Inflammatory macrophage treated with lipopolysaccharide for 1 hour (primary cell): ENCODE measurements around the gene LRP1B.
"Not testable (repeated sequence)": the region's sequence is repeated elsewhere in the genome, so short reads cannot be mapped to it uniquely, and the experiment has no call there.

ENCODE experiments used
- DNase-seq, 2 donors: peaks; one replicate each; pipeline ENCODE4 v3.0.0-alpha.2; 2020 to 2022

Gene LRP1B

GRCh38 chr2:141863964-141864363, 266.9 kb downstream of the LRP1B start:
- no peak for DNase-seq

- DNase-seq = no peak
These were observed 274.4 kb downstream of the LRP1B start for GRCh38 chr2:141856215-141856919.

DNA sequence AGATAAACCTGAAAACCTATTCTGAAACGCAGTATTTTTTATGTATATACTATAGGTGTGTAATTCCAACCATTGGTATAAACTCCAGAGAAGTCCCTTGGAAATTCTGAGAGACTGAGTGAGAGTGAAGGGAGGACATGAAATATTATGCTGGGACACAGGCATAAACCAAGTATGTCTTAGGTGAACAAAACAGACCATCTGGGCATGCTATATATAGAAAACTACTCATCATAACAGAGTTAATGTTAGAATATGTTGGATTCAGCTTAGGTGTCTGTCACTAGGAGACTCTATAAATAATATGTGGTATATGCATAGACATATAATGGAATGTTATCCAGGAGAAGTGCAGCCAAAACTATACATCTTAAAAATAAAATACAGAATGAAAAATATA, 282.6 kb downstream of the LRP1B start:
- DNase-seq = no peak

DNA sequence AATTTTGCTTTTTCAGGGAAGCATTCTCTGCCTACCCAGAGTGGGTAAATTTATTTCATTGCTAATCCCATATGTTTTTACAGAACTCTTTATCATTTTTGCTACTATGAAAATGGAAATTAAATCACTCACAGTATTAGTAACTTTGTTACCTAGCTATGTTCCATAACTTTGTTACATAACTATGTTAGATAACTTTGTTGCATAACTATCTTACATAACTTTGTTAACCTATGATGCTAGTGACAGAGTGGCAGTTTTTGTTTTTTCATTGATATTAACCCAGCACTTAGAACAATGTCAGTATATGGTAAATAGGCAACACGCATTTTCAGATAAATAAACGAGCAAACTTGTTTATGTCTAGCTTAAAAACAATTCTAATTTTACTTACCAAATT, 286.6 kb downstream of the LRP1B start:
- no peak for DNase-seq

DNA sequence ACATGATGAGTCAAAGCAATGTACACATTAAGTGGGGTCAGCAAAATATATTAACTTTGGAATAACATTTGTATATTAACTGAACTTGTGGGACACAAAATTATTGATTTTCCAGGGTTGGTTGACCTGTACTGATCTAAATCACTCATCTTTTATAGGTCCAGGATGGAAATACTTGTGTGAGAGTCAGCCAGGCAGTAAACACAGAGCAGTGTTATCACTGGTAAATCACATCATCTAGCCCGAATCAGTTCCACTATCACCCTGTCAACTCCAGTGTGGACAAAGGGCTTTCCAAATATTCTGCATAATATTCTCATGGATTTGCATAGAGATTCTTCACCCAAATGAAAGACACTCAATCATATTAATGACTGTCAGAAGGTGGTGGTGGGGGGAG, 295.7 kb downstream of the LRP1B start:
- DNase-seq = no peak

DNA sequence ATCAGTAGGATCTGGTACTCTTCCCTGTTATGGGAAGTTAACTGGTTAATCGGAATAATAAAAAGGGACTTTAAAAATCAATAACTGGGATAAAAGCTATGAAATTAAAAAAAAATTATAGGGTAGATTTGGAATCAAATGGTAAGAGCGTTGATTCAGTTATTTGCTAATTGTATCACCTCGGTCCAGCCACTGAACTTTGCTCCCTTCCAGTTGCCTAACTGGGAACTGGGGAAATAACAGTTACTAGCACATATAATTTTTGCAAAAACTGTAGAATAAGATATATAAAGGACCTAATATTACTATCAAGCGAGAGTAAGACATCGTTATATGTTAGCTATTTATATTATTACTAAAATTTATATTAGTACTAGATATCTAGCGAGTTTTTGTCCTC, 302.1 kb downstream of the LRP1B start:
- no peak for DNase-seq

GRCh38 chr2:141824790-141825189, 306.0 kb downstream of the LRP1B start:
- no peak for DNase-seq

GRCh38 chr2:141820893-141821292, 309.9 kb downstream of the LRP1B start:
- no peak for DNase-seq

DNA sequence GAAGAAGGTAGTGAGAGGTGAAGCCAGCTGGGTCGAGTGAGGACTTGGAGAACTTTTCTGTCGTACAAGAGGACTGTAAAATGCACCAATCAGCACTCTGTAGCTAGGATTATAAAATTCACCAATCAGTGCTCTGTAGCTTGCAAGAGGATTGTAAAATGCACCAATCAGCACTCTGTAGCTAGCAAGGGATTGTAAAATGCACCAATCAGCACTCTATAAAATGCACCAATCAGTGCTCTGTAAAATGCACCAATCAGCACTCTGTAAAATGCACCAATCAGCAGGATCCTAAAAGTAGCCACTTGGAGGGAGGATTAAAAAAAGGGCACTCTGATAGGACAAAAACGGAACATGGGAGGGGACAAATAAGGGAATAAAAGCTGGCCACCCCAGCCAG, 315.5 kb downstream of the LRP1B start:
- not testable (repeated sequence) for DNase-seq

GRCh38 chr2:141814150-141814549, 316.7 kb downstream of the LRP1B start:
- DNase-seq = no peak

DNA sequence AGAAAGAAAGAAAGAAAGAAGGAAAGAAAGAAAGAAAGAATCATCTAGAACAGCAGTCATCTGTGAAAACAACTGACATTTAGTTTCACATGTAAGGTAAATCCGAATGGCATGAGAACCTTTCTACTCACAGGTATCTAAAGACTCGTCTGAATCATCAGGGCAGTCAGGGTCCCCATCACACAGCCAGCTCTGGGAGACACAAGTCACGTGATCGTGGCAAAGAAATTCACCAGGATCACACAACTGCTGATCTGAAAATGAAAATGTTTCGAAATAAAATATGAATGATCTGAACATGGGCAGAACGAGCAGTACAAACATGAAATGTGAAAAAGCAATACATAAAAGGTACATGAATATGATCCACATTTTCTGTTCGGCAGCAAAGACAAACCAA, 320.7 kb downstream of the LRP1B start:
- DNase-seq = no peak

DNA sequence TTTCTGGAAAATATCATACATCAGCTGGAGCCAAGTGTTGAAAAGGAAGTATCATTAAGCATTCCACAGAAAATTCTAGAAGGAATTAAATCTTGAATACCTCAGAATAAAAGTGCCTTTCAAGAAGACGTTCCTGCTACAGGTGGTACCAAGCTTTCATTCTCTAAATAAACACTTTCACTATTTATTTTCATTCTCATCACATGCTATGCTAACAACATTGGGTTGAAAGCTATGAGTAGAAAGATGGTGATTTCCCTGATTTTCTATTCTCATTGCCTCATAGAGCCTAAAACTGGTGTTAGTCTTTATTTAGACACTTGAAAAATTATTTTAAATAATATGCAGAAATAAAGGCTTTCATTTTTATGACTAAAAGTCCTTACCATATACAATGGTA, 324.7 kb downstream of the LRP1B start:
- no peak for DNase-seq

DNA sequence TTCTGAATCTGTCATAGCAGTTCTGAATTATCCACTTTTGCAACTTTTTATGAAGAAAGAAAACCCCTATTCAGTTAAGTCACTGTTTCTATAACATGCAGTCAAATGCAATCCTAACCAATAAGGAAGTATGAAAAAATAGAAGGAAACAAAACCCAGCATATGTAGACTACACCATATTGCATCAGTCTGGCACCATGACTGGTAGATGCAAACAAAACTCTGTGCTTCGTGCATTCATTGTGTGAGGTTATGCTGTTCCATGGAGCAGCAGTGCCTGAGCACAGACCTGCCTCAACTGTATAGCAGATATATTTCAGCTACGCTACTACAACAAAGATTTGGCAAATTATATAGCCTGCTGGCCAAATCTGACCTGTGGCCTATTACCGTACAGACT, 325.5 kb downstream of the LRP1B start:
- DNase-seq = no peak

DNA sequence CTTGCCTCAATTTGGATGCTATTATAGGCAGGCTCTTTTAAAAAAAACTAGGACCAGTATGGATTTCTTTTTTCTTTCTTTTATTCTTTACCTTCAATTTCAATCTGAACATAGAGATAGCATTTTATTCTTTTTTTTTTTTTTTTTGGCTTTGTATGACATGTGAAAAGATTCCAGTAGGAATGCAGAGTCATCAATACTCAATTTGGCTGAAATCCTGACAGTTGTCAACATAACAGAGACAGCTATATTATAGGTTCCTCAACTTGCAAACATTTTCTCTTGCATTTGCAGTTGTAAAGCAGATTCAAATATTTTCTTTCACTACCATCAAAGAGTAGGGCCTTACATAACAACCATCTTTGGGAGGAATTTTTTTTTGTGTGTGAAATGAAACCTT, 334.4 kb downstream of the LRP1B start:
- no peak for DNase-seq

DNA sequence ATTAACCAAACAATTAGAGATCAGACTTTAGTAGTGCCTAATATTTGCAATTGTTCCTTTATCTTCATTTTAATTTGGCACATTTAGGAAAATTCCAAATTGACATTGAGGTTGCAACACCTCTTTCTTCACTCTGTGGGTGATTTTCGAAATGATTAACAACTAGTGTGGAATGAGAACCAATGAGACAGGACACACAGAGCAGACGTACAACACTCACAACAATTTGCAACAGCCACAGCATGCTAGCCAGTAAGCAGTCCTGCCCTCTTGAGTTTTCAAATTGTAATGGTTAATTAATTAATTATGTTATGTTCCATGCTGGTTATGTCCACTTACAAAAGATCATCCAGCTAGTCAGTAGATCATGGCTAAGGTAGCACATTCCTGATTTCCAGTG, 339.3 kb downstream of the LRP1B start:
- no peak for DNase-seq

DNA sequence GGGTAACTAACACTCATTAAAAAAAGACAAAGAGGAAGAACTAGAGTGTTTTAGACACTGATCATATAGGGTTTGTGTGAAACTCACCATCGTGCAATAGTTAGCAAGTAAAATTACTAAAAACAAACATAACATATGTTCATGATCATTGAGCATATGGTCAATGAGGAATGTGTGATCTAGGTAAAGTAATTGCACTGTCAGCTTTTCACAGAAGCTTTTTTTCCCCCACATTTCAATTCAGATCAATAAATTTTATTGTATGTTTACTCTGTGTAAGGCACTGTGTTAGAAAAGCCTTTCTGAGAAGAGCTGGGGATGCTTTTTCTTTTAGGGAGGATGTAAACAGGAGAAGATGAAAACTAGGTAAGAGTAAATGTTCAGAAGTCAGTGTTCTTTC, 348.2 kb downstream of the LRP1B start:
- no peak for DNase-seq

GRCh38 chr2:141778315-141778835, 352.4 kb downstream of the LRP1B start:
- no peak for DNase-seq

DNA sequence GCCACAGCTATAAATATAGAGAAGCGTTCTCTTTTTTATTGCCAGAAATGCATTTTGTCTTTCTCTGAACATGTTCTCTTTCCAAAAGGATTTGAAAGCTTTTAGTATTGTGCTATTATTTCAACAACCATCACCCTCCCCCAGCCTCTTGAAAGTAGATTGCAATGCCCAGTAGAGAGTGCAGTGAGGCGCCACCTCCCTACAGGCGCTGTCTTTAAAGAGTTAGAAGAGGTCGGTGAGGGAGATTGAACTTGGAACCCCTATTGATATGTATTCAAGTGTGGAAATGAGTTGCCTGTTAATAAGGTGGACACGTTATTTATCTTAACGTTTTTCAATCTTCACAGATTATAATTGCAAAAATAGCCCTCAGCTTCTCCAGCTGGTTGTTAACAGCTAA, 360.3 kb downstream of the LRP1B start:
- DNase-seq = no peak

DNA sequence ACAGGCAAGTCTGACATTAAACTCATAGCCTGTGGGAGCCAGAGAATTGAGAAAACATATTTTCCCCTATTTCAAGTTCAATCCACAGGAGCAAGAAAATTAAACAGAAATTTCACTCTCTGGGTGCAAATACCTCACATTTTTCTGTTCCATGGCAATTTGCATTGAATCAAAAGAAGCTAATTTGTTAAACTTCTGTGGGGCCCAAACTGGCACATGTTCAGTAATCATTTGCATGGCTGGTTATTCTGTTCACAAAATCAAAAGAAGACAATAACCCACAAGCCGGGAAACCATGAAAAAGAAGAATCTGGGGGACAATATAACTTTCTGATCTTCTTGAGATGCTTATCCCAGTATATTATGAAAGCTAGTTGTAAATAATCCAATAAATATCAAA, 363.1 kb downstream of the LRP1B start:
- DNase-seq = no peak

GRCh38 chr2:141767051-141767450, 363.8 kb downstream of the LRP1B start:
- DNase-seq = no peak

DNA sequence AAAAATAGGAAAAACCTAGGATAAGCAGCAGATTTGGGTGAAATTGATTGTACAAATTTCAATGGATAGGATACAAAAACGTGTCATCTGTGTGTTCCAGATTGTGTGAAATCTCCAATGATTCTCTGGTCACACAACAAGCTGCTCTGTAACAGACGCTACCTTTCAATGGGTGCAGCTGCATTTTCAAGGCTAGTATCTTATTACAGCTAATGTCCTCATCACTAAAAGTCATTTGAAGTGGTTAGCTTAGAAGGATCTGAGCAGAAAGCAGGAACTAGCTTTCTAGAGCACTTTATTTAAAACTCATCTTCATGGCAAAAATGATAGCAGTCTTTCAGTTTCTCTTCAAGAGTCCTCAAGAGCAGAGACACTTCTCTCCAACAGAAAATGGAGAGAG, 364.6 kb downstream of the LRP1B start:
- DNase-seq = no peak

GRCh38 chr2:141748616-141749015, 382.2 kb downstream of the LRP1B start:
- DNase-seq = no peak

DNA sequence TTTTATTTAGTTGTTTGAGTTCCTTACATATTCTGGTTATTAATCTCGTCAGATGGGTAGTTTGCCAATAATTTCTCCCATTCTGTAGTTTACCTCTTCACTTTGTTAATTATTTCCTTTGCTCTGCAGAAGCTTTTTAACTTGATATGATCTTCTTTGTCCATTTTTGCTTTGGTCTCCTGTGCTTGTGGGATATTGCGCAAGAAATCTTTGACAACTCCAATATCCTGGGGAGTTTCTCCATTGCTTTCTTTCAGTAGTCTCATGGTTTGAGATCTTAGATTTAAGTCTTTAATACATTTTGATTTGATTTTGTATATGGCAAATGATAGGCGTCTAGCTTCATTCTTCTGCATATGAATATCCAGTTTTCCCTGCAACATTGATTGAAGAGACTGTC, 389.2 kb downstream of the LRP1B start:
- DNase-seq = no peak

- no peak for DNase-seq
These were observed 393.1 kb downstream of the LRP1B start for GRCh38 chr2:141737492-141738255.

GRCh38 chr2:141736466-141736865, 394.4 kb downstream of the LRP1B start:
- DNase-seq = no peak
